HEK293 (cell line): Measurements from ENCODE around the gene GYS2.

Experiments used
- MEIS1 ChIP-seq: sonication (generic); formaldehyde crosslinking; IDR thresholded peaks from 2 replicates; pipeline ENCODE4 v1.8.1; 2022; ENCODE audit warnings: missing genetic modification reagents, mild to moderate bottlenecking, borderline replicate concordance
- ZBTB20 ChIP-seq: fragments of 450-650 bp; formaldehyde crosslinking; IDR thresholded peaks from 2 replicates; pipeline ENCODE4 v1.5.1; 2016; ENCODE audit warnings: missing biosample characterization, missing genetic modification characterization
- ZBTB8A ChIP-seq: fragments of 450-650 bp; formaldehyde crosslinking; IDR thresholded peaks from 2 replicates; pipeline ENCODE4 v1.5.1; 2016; ENCODE audit warnings: missing biosample characterization, missing genetic modification characterization
- ZNF302 ChIP-seq: fragments of 450-650 bp; formaldehyde crosslinking; IDR thresholded peaks from 2 replicates; pipeline ENCODE4 v1.5.1; 2016; ENCODE audit warnings: missing biosample characterization, missing genetic modification characterization, low read depth
- ZNF366 ChIP-seq: fragments of 450-650 bp; formaldehyde crosslinking; conservative IDR thresholded peaks from 2 replicates; pipeline ENCODE4 v1.5.1; 2016; ENCODE audit warnings: missing biosample characterization, missing genetic modification characterization
- ZNF549 ChIP-seq: fragments of 450-650 bp; IDR thresholded peaks from 2 replicates; pipeline ENCODE4 v1.5.1; 2018; ENCODE audit warnings: missing biosample characterization, missing genetic modification characterization, mild to moderate bottlenecking, inconsistent platforms, moderate library complexity
- ZNF670 ChIP-seq: fragments of 450-650 bp; formaldehyde crosslinking; IDR thresholded peaks from 2 replicates; pipeline ENCODE4 v1.5.1; 2016; ENCODE audit warnings: missing biosample characterization, missing genetic modification characterization, low read depth
- ZNF792 ChIP-seq: fragments of 450-650 bp; formaldehyde crosslinking; IDR thresholded peaks from 2 replicates; pipeline ENCODE4 v1.5.1; 2016; ENCODE audit warnings: missing biosample characterization, missing genetic modification characterization
- TF ChIP-seq, protein P1 (sequence below): fragments of 450-650 bp; formaldehyde crosslinking; IDR thresholded peaks from 2 replicates; pipeline ENCODE4 v1.5.1; 2016; ENCODE audit warnings: missing biosample characterization, missing genetic modification characterization
- TF ChIP-seq, protein P2 (sequence below): sonication (generic); formaldehyde crosslinking; IDR thresholded peaks from 2 replicates; pipeline ENCODE4 v1.8.1; 2022; ENCODE audit warnings: mild to moderate bottlenecking, moderate library complexity, missing genetic modification reagents
- TF ChIP-seq, protein P3 (sequence below): fragments of 450-650 bp; formaldehyde crosslinking; IDR thresholded peaks from 2 replicates; pipeline ENCODE4 v1.5.1; 2016; ENCODE audit warnings: missing biosample characterization, missing genetic modification characterization
- TF ChIP-seq, protein P4 (sequence below): fragments of 450-650 bp; formaldehyde crosslinking; IDR thresholded peaks from 2 replicates; pipeline ENCODE4 v1.5.1; 2016; ENCODE audit warnings: missing biosample characterization, missing genetic modification characterization

DNA sequence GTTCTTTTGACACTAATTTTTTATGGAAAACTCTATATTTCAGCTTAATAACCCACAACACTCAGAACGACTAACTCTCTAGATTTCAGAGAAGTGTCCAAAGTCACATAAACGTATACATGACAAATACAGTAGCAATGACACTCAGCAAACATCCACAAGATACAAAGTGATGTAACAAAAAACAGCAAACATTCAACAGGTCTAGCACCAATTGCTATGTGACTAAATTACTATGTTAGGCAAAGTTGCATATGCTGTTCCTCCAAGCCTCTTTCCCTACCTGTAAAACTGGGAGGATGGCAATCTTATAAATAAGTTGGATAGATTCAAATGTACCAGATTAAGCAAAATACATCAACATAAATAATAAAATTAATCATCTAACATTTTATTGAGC lies 104.9 kb downstream of the GYS2 start:
- no peak for TF ChIP-seq ZNF670 (tag by site-specific recombination)
- TF ChIP-seq, protein P1, sequence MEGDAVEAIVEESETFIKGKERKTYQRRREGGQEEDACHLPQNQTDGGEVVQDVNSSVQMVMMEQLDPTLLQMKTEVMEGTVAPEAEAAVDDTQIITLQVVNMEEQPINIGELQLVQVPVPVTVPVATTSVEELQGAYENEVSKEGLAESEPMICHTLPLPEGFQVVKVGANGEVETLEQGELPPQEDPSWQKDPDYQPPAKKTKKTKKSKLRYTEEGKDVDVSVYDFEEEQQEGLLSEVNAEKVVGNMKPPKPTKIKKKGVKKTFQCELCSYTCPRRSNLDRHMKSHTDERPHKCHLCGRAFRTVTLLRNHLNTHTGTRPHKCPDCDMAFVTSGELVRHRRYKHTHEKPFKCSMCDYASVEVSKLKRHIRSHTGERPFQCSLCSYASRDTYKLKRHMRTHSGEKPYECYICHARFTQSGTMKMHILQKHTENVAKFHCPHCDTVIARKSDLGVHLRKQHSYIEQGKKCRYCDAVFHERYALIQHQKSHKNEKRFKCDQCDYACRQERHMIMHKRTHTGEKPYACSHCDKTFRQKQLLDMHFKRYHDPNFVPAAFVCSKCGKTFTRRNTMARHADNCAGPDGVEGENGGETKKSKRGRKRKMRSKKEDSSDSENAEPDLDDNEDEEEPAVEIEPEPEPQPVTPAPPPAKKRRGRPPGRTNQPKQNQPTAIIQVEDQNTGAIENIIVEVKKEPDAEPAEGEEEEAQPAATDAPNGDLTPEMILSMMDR, result no peak
- TF ChIP-seq, protein P2, sequence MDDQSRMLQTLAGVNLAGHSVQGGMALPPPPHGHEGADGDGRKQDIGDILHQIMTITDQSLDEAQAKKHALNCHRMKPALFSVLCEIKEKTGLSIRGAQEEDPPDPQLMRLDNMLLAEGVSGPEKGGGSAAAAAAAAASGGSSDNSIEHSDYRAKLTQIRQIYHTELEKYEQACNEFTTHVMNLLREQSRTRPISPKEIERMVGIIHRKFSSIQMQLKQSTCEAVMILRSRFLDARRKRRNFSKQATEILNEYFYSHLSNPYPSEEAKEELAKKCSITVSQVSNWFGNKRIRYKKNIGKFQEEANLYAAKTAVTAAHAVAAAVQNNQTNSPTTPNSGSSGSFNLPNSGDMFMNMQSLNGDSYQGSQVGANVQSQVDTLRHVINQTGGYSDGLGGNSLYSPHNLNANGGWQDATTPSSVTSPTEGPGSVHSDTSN (CRISPR knock-in tag), result no peak
- TF ChIP-seq ZNF302 (tag by site-specific recombination), result no peak
- TF ChIP-seq, protein P3, sequence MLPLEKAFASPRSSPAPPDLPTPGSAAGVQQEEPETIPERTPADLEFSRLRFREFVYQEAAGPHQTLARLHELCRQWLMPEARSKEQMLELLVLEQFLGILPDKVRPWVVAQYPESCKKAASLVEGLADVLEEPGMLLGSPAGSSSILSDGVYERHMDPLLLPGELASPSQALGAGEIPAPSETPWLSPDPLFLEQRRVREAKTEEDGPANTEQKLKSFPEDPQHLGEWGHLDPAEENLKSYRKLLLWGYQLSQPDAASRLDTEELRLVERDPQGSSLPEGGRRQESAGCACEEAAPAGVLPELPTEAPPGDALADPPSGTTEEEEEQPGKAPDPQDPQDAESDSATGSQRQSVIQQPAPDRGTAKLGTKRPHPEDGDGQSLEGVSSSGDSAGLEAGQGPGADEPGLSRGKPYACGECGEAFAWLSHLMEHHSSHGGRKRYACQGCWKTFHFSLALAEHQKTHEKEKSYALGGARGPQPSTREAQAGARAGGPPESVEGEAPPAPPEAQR (tag by site-specific recombination), result no peak
- no peak for TF ChIP-seq ZBTB20 (tag by site-specific recombination)
- TF ChIP-seq ZNF366 (tag by site-specific recombination), result no peak
- TF ChIP-seq, protein P4, sequence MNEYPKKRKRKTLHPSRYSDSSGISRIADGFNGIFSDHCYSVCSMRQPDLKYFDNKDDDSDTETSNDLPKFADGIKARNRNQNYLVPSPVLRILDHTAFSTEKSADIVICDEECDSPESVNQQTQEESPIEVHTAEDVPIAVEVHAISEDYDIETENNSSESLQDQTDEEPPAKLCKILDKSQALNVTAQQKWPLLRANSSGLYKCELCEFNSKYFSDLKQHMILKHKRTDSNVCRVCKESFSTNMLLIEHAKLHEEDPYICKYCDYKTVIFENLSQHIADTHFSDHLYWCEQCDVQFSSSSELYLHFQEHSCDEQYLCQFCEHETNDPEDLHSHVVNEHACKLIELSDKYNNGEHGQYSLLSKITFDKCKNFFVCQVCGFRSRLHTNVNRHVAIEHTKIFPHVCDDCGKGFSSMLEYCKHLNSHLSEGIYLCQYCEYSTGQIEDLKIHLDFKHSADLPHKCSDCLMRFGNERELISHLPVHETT, result no peak
- no peak for TF ChIP-seq MEIS1 (CRISPR knock-in tag)
- no peak for TF ChIP-seq ZNF549 (tag by site-specific recombination)
- no peak for TF ChIP-seq ZBTB8A (tag by site-specific recombination)
- TF ChIP-seq ZNF792 (tag by site-specific recombination), result no peak
